Measurements from ENCODE around the gene FBLN1. TPM values are rescaled to one million over a fixed set of nuclear protein-coding genes. Genes with fewer than 3 reads are reported as not detected.

Gene FBLN1
- polyA plus RNA-seq, 1 of the 3 experiments (the other 2 are of a cell fraction), result 147 TPM

GRCh38 chr22:45543243-45543642 lies 40.6 kb downstream of the FBLN1 start:
- CTCF ChIA-PET, result interaction anchor here (1.5 kb wide), 1 partner anchor 11 kb away, joined by 4 read pairs; no protein-coding TSS in a partner anchor

GRCh38 chr22:45544588-45545170 lies 42.0 kb downstream of the FBLN1 start:
- POLR2A ChIA-PET, result no interaction called here
- H3K4me3 ChIP-seq (ENCODE audit: low read depth in 2 of 2, low read length in 1 of 2), result no peak overlapping the region
- 96% methylated on average over 12 of the region's 12 CpGs for WGBS (ENCODE audit: low lambda C conversion rate)
- H2AFZ ChIP-seq (ENCODE audit: low read depth), result no peak overlapping the region
- H3K9me3 ChIP-seq, result no peaks in the 10 kb centered on the region
- DNase-seq, result no peak
- H3K27ac ChIP-seq (ENCODE audit: low read depth in 2 of 2, low read length in 1 of 2), result no peak overlapping the region
- no peak for TF ChIP-seq TEAD4 (IDR thresholded peaks at IDR 0.05; ENCODE audit: borderline replicate concordance, insufficient read depth)
- TF ChIP-seq GABPA (IDR thresholded peaks at IDR 0.05; ENCODE audit: low read depth), result no peak
- TF ChIP-seq RFX5 (IDR thresholded peaks at IDR 0.05; ENCODE audit: low read length), result no peak
- TF ChIP-seq TCF12 (IDR thresholded peaks at IDR 0.05), result no peak
- TF ChIP-seq YY1 (IDR thresholded peaks at IDR 0.05; ENCODE audit: low read depth), result no peak
- no peak for TF ChIP-seq ZBTB33 (IDR thresholded peaks at IDR 0.05; ENCODE audit: borderline replicate concordance, low read depth)
- no peak for TF ChIP-seq NRF1 (IDR thresholded peaks at IDR 0.05; ENCODE audit: low read depth, low read length)
- no peak for TF ChIP-seq USF1 (IDR thresholded peaks at IDR 0.05; ENCODE audit: borderline replicate concordance, low read depth)
- no peak for TF ChIP-seq GATA2 (CRISPR knock-in tag; IDR thresholded peaks at IDR 0.05)
- TF ChIP-seq RXRA (IDR thresholded peaks at IDR 0.05; ENCODE audit: borderline replicate concordance, low read depth), result no peak
- no peaks in the 10 kb centered on the region for H3K4me1 ChIP-seq (ENCODE audit: control insufficient read depth in 1 of 2, insufficient read depth in 2 of 2, low read depth in 1 of 2, low read length in 1 of 2)
- H3K36me3 ChIP-seq (replicated peaks in 1 of 2; ENCODE audit: control insufficient read depth in 1 of 2, insufficient read depth in 2 of 2, low read length in 1 of 2), result peaks cover 0 to 49% of the 10 kb centered on the region in 2 experiments
- no peaks in the 10 kb centered on the region for H3K9me2 ChIP-seq
- no peak overlapping the region for H3K4me2 ChIP-seq
- no peaks in the 10 kb centered on the region for H3K79me2 ChIP-seq (ENCODE audit: insufficient read depth)
- H3K9ac ChIP-seq, result no peak overlapping the region
- no peaks in the 10 kb centered on the region for H3K27me3 ChIP-seq (ENCODE audit: insufficient read depth)
- CTCF ChIA-PET, result interaction anchor here (1.4 kb wide), 1 partner anchor 277 kb away, joined by 3 read pairs; no protein-coding TSS in a partner anchor
- H4K20me1 ChIP-seq (ENCODE audit: insufficient read depth), result no peaks in the 10 kb centered on the region
- no peaks in the 10 kb centered on the region for H3F3A ChIP-seq (replicated peaks; ENCODE audit: insufficient read depth)

More at GRCh38 chr22:45543243-45543642, 40.6 kb downstream of the FBLN1 start:
- Histone ChIP-seq H3K9me3 (no peaks in the 10 kb centered on the region), H3K4me3 (ENCODE audit: low read depth in 2 of 2, low read length in 1 of 2) (no peak overlapping the region), H4K20me1 (ENCODE audit: insufficient read depth) (no peaks in the 10 kb centered on the region), H3K79me2 (ENCODE audit: insufficient read depth) (no peaks in the 10 kb centered on the region), H3K9ac (no peak overlapping the region), H3K27ac (ENCODE audit: low read depth in 2 of 2, low read length in 1 of 2) (no peak overlapping the region), H3F3A (replicated peaks; ENCODE audit: insufficient read depth) (no peaks in the 10 kb centered on the region), H2AFZ (ENCODE audit: low read depth) (no peak overlapping the region), H3K36me3 (replicated peaks in 1 of 2; ENCODE audit: control insufficient read depth in 1 of 2, insufficient read depth in 2 of 2, low read length in 1 of 2) (peaks cover 0 to 37% of the 10 kb centered on the region in 2 experiments), H3K9me2 (no peaks in the 10 kb centered on the region), H3K4me2 (no peak overlapping the region), H3K27me3 (ENCODE audit: insufficient read depth) (no peaks in the 10 kb centered on the region), H3K4me1 (ENCODE audit: control insufficient read depth in 1 of 2, insufficient read depth in 2 of 2, low read depth in 1 of 2, low read length in 1 of 2) (peaks cover 0 to 5% of the 10 kb centered on the region in 2 experiments; a peak in 1 of 4 replicates)
- POLR2A ChIA-PET, result no interaction called here
- DNase-seq, result no peak
- TF ChIP-seq ZBTB33 (IDR thresholded peaks at IDR 0.05; ENCODE audit: borderline replicate concordance, low read depth), result no peak
- no peak for TF ChIP-seq IRF3 (IDR thresholded peaks at IDR 0.05; ENCODE audit: low read depth, low read length)
- TF ChIP-seq ELF1 (IDR thresholded peaks at IDR 0.05), result no peak
- no peak for TF ChIP-seq PBX3 (IDR thresholded peaks at IDR 0.05)
- WGBS (ENCODE audit: low lambda C conversion rate), result 90% methylated on average over 2 of the region's 13 CpGs
